ENCODE results near the gene DHRS7. TPM values are rescaled to one million over a fixed set of nuclear protein-coding genes. Genes with fewer than 3 reads are reported as not detected.

Gene DHRS7
- total and polyA plus RNA-seq, 2 of the 8 experiments (the other 6 are each of a cell fraction or from before 2014, with no cell fraction given): 10.8 to 27.5 TPM

DNA sequence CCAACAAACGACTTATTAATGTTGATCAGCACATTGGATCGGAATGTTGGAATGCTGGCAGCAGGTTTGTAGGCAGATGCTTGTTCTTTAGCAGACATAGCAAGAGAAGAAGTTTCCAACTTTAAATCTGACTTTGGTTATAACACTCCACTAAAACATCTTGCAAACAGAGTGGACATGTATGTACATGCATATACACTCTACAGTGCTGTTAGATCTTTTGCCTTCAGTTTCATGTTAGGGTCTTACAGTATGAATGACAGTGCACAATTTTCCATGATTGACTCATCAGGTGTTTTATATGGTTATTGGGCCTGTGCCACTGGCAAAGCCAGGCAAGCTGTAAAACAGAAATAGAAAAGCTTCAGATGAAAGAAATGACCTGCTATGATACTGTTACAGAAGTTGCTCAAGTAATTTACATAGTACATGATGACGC, 14.3 kb upstream of the DHRS7 start:
- Histone ChIP-seq H4K91ac (replicated peaks; ENCODE audit: insufficient read length, low read length) (no peak overlapping the region), H3K14ac (ENCODE audit: insufficient read length) (no peak overlapping the region), H2AK5ac (ENCODE audit: low read depth, low read length) (no peak overlapping the region), H4K20me1 (replicated peaks in 1 of 2; ENCODE audit: control insufficient read depth in 1 of 2, insufficient read depth in 2 of 2, low read length in 2 of 2) (no peaks in the 10 kb centered on the region), H3K27me3 (replicated peaks in 1 of 4; ENCODE audit: control insufficient read depth in 3 of 4, extremely low read depth in 1 of 4, insufficient read depth in 3 of 4, low read length in 3 of 4) (no peaks in the 10 kb centered on the region), H3K4me2 (ENCODE audit: insufficient read depth in 1 of 2, low read depth in 2 of 2, low read length in 2 of 2) (no peak overlapping the region), H3K9me3 (ENCODE audit: insufficient read depth in 2 of 2, low read depth in 1 of 2, low read length in 1 of 2) (peaks cover 0 to 6% of the 10 kb centered on the region in 2 experiments; a peak in 1 of 4 replicates), H3K27ac (ENCODE audit: low read depth, low read length) (no peak overlapping the region), H2AFZ (ENCODE audit: low read length) (no peak overlapping the region), H3K56ac (replicated peaks; ENCODE audit: insufficient read length, low read depth, low read length) (no peak overlapping the region), H3K79me1 (ENCODE audit: low read depth, low read length) (no peaks in the 10 kb centered on the region), H3K79me2 (ENCODE audit: control insufficient read depth in 1 of 2, insufficient read depth in 2 of 2, low read length in 2 of 2) (no peaks in the 10 kb centered on the region), H3K9ac (replicated peaks in 1 of 4; ENCODE audit: extremely low read depth in 1 of 4, low read depth in 3 of 4, low read length in 3 of 4) (no peak overlapping the region), H4K5ac (ENCODE audit: insufficient read length, low read depth, low read length) (no peak overlapping the region), H2BK120ac (replicated peaks; ENCODE audit: low read depth, low read length) (no peak overlapping the region), H3K23ac (ENCODE audit: insufficient read length) (no peak overlapping the region), H2BK5ac (ENCODE audit: low read depth, low read length) (no peak overlapping the region), H4K8ac (ENCODE audit: extremely low read depth, insufficient read depth, low read length) (no peak overlapping the region), H2BK15ac (ENCODE audit: low read length) (no peak overlapping the region), H3K18ac (ENCODE audit: extremely low read depth, low read length) (no peak overlapping the region), H2BK20ac (ENCODE audit: low read length) (no peak overlapping the region), H3K23me2 (ENCODE audit: low read depth, low read length) (no peaks in the 10 kb centered on the region), H3K36me3 (ENCODE audit: control insufficient read depth in 2 of 4, insufficient read depth in 4 of 4, low read length in 3 of 4) (no peaks in the 10 kb centered on the region), H3K4ac (replicated peaks; ENCODE audit: insufficient read length, low read depth, low read length) (no peak overlapping the region), H3K4me1 (replicated peaks in 1 of 4; ENCODE audit: control insufficient read depth in 3 of 4, insufficient read depth in 4 of 4, low read length in 3 of 4) (no peaks in the 10 kb centered on the region), H3K4me3 (ENCODE audit: extremely low read depth in 1 of 4, insufficient read depth in 2 of 4, low read depth in 3 of 4, low read length in 4 of 4) (no peak overlapping the region), H2BK12ac (ENCODE audit: low read depth, low read length) (no peak overlapping the region)
- FAIRE-seq: no peak
- CTCF ChIA-PET (ENCODE audit: partially characterized antibody): interaction anchor here (2.5 to 8.4 kb wide), 2 partner anchors 8 to 215 kb away, joined by 7 to 80 read pairs; no protein-coding TSS in a partner anchor
- DNase-seq (ENCODE audit: low read depth in 1 of 2, low spot score in 2 of 2): no peak
- POLR2A ChIA-PET (ENCODE audit: partially characterized antibody): no interaction called here
- TF ChIP-seq MAFK (IDR thresholded peaks at IDR 0.05; ENCODE audit: low read depth, low read length) (no peak), GABPA (IDR thresholded peaks at IDR 0.05; ENCODE audit: borderline replicate concordance, insufficient read depth, low read length) (no peak), POLR2A (IDR thresholded peaks at IDR 0.05; ENCODE audit: control extremely low read depth in 1 of 2, low read depth in 2 of 2, low read length in 2 of 2) (no peak), JUND (IDR thresholded peaks at IDR 0.05; ENCODE audit: low read length) (no peak), SIRT6 (IDR thresholded peaks at IDR 0.05; ENCODE audit: low read length) (no peak), SIX5 (IDR thresholded peaks at IDR 0.05; ENCODE audit: low read depth, low read length) (no peak), NANOG (IDR thresholded peaks at IDR 0.05; ENCODE audit: insufficient read depth, low read depth, low read length, poor library complexity, severe bottlenecking) (no peak)
- WGBS, 2 experiments (ENCODE audit: extremely low coverage in 1 of 2, insufficient coverage in 1 of 2, insufficient read length in 1 of 2, insufficient replicate concordance in 2 of 2, low coverage in 1 of 2, low lambda C conversion rate in 2 of 2, missing lambda C conversion rate in 1 of 2): 91% methylated on average over 3 of the region's 3 CpGs; no CpG with 5 or more reads in 1 of the 2 experiments
